K562 (cell line): ENCODE results near the gene CDIPT. TPM values are rescaled to one million over a fixed set of nuclear protein-coding genes. Genes with fewer than 3 reads are reported as not detected.

ENCODE experiments used
- ATF7 ChIP-seq: fragments of 450-650 bp; IDR thresholded peaks from 2 replicates; pipeline ENCODE4 v1.7.1; 2014; ENCODE audit warnings: mild to moderate bottlenecking, moderate library complexity
- BRF2 ChIP-seq: IDR thresholded peaks from 3 replicates; pipeline ENCODE4 v1.6.1; 2011; ENCODE audit warnings: borderline replicate concordance, mild to moderate bottlenecking; ENCODE audit not compliant: insufficient read length, insufficient read depth
- CCAR2 ChIP-seq: fragments of 200-400 bp; formaldehyde crosslinking; IDR thresholded peaks from 2 replicates; pipeline ENCODE4 v1.6.1; 2017; ENCODE audit warnings: mild to moderate bottlenecking, low read depth, low read length
- DPF2 ChIP-seq: fragments of 450-650 bp; IDR thresholded peaks from 2 replicates; pipeline ENCODE4 v1.6.1; 2016
- GTF2F1 ChIP-seq: IDR thresholded peaks from 2 replicates; pipeline ENCODE4 v1.6.1; 2011; ENCODE audit warnings: low read depth, low read length, improper control_type of control experiment
- HSF4 ChIP-seq: fragments of 250-450 bp; sonication (Bioruptor Pico); IDR thresholded peaks from 2 replicates; pipeline ENCODE4 v2.1.2; 2022; ENCODE audit warnings: mild to moderate bottlenecking, moderate library complexity, borderline replicate concordance
- JUN ChIP-seq, 2 experiments: sonication (generic) in 1 of 2; formaldehyde crosslinking in 1 of 2; IDR thresholded peaks; 2 replicates each; pipeline versions ENCODE4 v1.6.1 to v1.8.0; 2012 to 2022; ENCODE audit warnings: borderline replicate concordance in 2 of 2, mild to moderate bottlenecking in 2 of 2, improper control_type of control experiment in 1 of 2, low read depth in 1 of 2, low read length in 1 of 2, missing genetic modification reagents in 1 of 2
- KDM1A ChIP-seq, 2 experiments: fragments of 450-650 bp; IDR thresholded peaks; 2 replicates each; pipeline ENCODE4 v1.6.1; 2016; ENCODE audit warnings: mild to moderate bottlenecking in 2 of 2
- KLF16 ChIP-seq: IDR thresholded peaks from 2 replicates; pipeline ENCODE4 v1.6.1; 2016; ENCODE audit warnings: antibody characterized with exemption
- MCM7 ChIP-seq, 2 experiments: fragments of 450-650 bp; IDR thresholded peaks; 2 replicates each; pipeline ENCODE4 v1.6.1; 2016 to 2018
- MLX ChIP-seq, 2 experiments: fragments of 450-650 bp in 1 of 2; sonication (generic) in 1 of 2; formaldehyde crosslinking; conservative IDR thresholded peaks; 2 replicates each; pipeline versions ENCODE4 v1.4.0 to v1.8.1; 2020 to 2022; ENCODE audit warnings: mild to moderate bottlenecking in 1 of 2, missing genetic modification reagents in 1 of 2
- NFIX ChIP-seq: fragments of 250-450 bp; sonication (Bioruptor Pico); IDR thresholded peaks from 2 replicates; pipeline ENCODE4 v1.4.0; 2020; ENCODE audit warnings: low read depth, mild to moderate bottlenecking, moderate library complexity
- NFXL1 ChIP-seq: fragments of 450-650 bp; formaldehyde crosslinking; IDR thresholded peaks from 2 replicates; pipeline ENCODE4 v1.4.0; 2021; ENCODE audit warnings: mild to moderate bottlenecking
- SAFB2 ChIP-seq: fragments of 200-400 bp; formaldehyde crosslinking; IDR thresholded peaks from 2 replicates; pipeline ENCODE4 v1.6.1; 2018; ENCODE audit warnings: borderline replicate concordance, low read length, low read depth, moderate library complexity; ENCODE audit not compliant: severe bottlenecking
- SAP30 ChIP-seq: fragments of 200-600 bp; sonication (generic); IDR thresholded peaks from 2 replicates; pipeline ENCODE4 v1.6.1; 2012; ENCODE audit warnings: borderline replicate concordance, low read depth, mild to moderate bottlenecking, moderate library complexity, low read length, control low read depth, inconsistent platforms; ENCODE audit not compliant: insufficient read depth, poor library complexity, severe bottlenecking
- SNIP1 ChIP-seq: fragments of 450-650 bp; IDR thresholded peaks from 2 replicates; pipeline ENCODE4 v1.7.1; 2017; ENCODE audit warnings: low read depth, mild to moderate bottlenecking
- VEZF1 ChIP-seq: fragments of 200-800 bp; sonication (Bioruptor generic); IDR thresholded peaks from 2 replicates; pipeline ENCODE4 v1.6.1; 2017; ENCODE audit warnings: missing genetic modification characterization, missing compliant biosample characterization
- ZNF143 ChIP-seq: sonication (generic); formaldehyde crosslinking; IDR thresholded peaks from 2 replicates; pipeline ENCODE4 v1.9.0; 2022; ENCODE audit warnings: mild to moderate bottlenecking, missing genetic modification reagents
- ZNF518B ChIP-seq: fragments of 250-450 bp; sonication (Bioruptor Pico); IDR thresholded peaks from 2 replicates; pipeline ENCODE4 v1.5.0; 2021; ENCODE audit warnings: mild to moderate bottlenecking, moderate library complexity
- polyA plus RNA-seq, 8 experiments: library from polyadenylated mRNA; depleted of rRNA in 4 of 8; stranded (reverse) in 5 of 8; unstranded in 3 of 8; fragments of >200 nt; fragmentation: Nextera tagmentation in 2 of 8; fragmentation: Illumina TruSeq in 1 of 8; extraction: Ambion mirVana in 2 of 8; extraction: Trizol in 1 of 8; gene quantifications; 2 replicates each; pipeline versions ENCODE4 v1.2.1 to v1.2.3, GENCODE V29; 2011 to 2014; ENCODE audit warnings: inconsistent platforms in 1 of 8, missing spikeins in 1 of 8
- total RNA-seq, 7 experiments: library from RNA; depleted of rRNA in 6 of 7; stranded (reverse); fragments of >200 nt in 6 of 7; fragmentation: Illumina TruSeq in 2 of 7; extraction: Trizol in 2 of 7; gene quantifications; 2 replicates each; pipeline versions ENCODE4 v1.2.1 to v1.2.3, GENCODE V29; 2011 to 2021; ENCODE audit warnings: low replicate concordance in 1 of 7

The CDIPT gene
- total and polyA plus RNA-seq, 9 of the 15 experiments (the other 6 are each of a cell fraction or from before 2014, with no cell fraction given) = 1.3 to 37.0 (median 23.0) TPM

- no peak for TF ChIP-seq SAP30
- no peak for TF ChIP-seq CCAR2
- no peak for TF ChIP-seq ZNF518B (CRISPR knock-in tag)
- TF ChIP-seq JUN (IDR thresholded peaks at IDR 0.05; ENCODE audit: borderline replicate concordance, low read depth, low read length) = 0 out of 2 replicates have a peak, but pooled peaks have one; percentile 43
- no peak for TF ChIP-seq JUN (CRISPR knock-in tag; IDR thresholded peaks at IDR 0.05; ENCODE audit: borderline replicate concordance)
- TF ChIP-seq GTF2F1 = no peak
- TF ChIP-seq MCM7 (IDR thresholded peaks at IDR 0.05) = no peak
- TF ChIP-seq KLF16 = peak; percentile 16; the same call in 1 of the 2 replicates
- 0 out of 2 replicates have a peak, but pooled peaks have one; percentile 14 for TF ChIP-seq DPF2
- no peak for TF ChIP-seq SNIP1
- no peak for TF ChIP-seq HSF4 (CRISPR knock-in tag)
- no peak for TF ChIP-seq ZNF143 (CRISPR knock-in tag)
- no peak for TF ChIP-seq SAFB2
- no peak for TF ChIP-seq NFXL1 (CRISPR knock-in tag)
- no peak for TF ChIP-seq BRF2
- no peak; a peak in 1 of 4 replicates for TF ChIP-seq KDM1A (IDR thresholded peaks at IDR 0.05)
- peak; percentile 88 for TF ChIP-seq ATF7
- no peak for TF ChIP-seq NFIX (CRISPR knock-in tag)
- no peak for TF ChIP-seq MLX (CRISPR knock-in tag; conservative IDR thresholded peaks at IDR 0.05)
- TF ChIP-seq VEZF1 (CRISPR knock-in tag) = peak; percentile 64
Observed at GRCh38 chr16:29815793-29816693, 47.0 kb downstream of the CDIPT start, which contains the start of gene PAGR1 (continued).
